Measurements from ENCODE around the gene CNTNAP2.
"Not testable (repeated sequence)": the region's sequence is repeated elsewhere in the genome, so short reads cannot be mapped to it uniquely, and the experiment has no call there.

DNA sequence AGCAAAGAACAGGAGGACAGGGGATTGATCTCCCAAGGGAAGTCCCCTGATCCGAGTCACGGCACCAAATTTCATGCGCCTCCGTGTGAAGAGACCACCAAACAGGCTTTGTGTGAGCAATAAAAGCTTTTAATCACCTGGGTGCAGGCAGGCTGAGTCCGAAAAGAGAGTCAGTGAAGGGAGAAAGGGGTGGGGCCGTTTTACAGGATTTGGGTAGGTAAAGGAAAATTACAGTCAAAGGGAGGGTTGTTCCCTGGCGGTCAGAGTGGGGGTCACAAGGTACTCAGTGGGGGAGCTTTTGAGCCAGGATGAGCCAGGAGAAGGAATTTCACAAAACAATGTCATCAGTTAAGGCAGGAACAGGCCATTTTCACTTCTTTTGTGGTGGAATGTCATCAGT is 132.1 kb downstream of the CNTNAP2 start:
- TF ChIP-seq, protein P1, sequence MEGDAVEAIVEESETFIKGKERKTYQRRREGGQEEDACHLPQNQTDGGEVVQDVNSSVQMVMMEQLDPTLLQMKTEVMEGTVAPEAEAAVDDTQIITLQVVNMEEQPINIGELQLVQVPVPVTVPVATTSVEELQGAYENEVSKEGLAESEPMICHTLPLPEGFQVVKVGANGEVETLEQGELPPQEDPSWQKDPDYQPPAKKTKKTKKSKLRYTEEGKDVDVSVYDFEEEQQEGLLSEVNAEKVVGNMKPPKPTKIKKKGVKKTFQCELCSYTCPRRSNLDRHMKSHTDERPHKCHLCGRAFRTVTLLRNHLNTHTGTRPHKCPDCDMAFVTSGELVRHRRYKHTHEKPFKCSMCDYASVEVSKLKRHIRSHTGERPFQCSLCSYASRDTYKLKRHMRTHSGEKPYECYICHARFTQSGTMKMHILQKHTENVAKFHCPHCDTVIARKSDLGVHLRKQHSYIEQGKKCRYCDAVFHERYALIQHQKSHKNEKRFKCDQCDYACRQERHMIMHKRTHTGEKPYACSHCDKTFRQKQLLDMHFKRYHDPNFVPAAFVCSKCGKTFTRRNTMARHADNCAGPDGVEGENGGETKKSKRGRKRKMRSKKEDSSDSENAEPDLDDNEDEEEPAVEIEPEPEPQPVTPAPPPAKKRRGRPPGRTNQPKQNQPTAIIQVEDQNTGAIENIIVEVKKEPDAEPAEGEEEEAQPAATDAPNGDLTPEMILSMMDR (conservative IDR thresholded peaks at IDR 0.05) = not testable (repeated sequence)
- not testable (repeated sequence) for TF ChIP-seq ZFX (IDR thresholded peaks at IDR 0.05)

Data from C4-2B (cell line).